ENCODE data around the gene SEMA3G.

Gene SEMA3G

GRCh38 chr3:52408466-52408865 is 36.4 kb downstream of the SEMA3G start:
- no peak for DNase-seq

DNA sequence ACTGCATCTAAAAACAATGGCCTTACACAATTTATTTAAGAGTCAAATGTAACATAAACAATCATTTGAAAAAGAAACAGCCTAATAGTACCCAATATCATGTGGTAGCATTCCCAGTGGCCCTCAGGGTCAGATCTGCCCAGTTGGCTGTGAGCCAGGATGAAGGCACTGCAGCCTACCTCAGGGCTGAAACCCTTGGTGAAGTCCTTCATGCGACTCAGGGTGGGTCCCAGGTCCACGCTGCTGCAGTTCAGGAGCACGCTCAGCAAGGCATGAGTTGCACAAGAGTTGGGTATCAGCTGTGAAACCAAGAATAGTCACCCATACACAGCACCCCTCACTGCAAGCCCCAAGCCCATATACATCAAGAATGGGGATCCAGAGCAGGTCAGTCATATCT is 37.1 kb downstream of the SEMA3G start:
- DNase-seq, result no peak

DNA sequence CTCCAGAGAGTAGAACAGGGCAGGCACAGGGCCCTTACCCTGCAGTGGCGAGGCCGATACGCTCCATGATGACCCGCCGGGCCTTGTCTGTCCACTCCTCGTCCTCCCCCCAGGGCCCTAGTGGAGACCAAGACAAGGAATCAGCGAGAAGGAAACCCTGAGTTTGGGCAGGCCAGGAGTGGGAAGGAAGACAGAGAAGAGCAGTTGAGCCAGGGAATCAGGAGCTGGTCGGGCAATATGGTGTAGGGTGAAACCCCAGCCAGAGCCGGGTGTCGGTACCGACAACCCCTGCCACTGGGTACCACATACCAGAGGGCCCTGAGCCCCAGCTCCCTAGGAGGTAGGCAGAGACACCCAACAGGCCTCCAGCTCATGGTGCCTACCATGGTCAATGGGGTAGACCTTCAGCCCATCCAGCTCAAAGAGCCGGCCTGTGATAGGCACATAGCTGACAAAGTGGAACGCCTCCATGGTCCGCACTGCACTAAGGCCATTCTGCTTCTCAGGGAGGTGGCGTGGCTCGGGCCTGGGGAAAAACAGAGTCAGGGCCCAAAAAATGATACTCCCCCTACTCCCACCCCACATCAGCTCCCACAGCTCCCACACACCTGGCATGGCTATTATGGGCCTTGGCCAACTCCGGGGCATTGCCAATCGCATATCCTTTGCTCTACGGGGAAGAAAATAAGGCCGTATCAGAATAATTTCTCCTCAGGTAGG is 38.0 kb downstream of the SEMA3G start:
- no peak for DNase-seq

DNA sequence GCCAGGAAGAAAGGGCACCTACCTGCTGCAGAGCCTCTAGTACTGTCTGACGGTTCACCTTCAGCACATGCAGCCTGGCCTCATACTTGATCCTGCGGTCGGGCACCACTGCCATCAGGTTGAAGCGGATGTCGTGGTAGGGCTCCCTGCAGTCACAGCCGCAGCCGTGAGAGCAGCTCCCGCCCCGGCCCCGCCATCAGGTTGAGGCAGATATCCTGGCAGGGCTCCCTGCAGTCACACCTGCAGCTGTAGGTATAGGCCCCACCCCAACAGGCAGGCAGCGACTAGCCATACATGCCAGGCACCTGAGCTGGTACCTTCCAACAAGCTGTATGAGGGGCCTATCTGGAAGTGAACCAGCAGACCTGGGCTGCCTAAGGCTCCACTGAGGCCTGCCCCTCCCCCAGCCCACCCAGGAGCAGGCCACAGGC is 38.7 kb downstream of the SEMA3G start:
- peak in 1 of 2 experiments; percentile 22 for DNase-seq

DNA sequence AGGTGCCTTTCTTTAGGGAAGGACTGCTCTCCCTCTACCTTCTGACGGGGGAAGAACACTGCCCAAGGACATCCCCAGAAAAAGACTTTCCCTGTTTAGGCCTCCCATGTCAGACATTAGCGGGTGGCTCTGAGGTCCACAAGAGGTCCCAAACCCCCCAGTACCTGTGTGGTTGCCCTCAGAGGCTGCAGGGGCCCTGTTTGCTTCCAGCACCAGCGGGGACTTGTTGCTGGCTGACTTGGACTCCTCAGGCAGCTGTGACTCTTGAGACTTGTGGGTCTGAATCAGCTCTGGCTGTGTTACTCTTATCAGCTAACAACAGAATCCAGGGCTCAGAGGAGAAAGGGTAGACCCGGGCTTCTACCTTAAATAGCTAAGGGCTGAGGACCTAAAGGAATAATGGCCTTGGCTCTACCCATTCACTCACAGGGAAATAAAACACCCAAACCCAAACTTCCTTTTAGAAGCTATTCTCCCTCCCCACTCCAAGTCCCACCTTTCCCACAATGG is 39.2 kb downstream of the SEMA3G start:
- no peak for DNase-seq

DNA sequence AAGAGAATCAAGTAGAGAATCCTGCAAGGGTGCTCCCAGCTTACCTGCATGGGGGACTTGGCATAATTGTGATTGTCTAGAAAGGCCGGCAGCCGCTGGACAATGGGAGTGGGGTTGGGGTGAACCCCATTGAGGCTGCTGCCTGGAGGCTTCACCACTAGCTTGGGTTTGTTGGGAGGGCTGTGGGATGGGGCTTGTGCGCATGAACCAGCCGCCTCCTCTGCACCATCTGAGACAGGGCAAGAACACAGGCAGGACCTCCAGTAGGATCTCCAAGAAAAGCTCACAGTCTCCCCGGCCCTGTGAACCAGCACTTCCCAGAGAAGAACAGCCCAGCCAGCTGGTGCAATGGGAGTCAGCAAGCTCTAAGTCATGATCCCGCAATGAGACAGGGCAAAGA is 39.8 kb downstream of the SEMA3G start:
- DNase-seq, result no peak

- DNase-seq, result no peak
Observed at GRCh38 chr3:52404391-52404790, 40.5 kb downstream of the SEMA3G start.

- DNase-seq, result no peak
Observed at GRCh38 chr3:52403955-52404354, 40.9 kb downstream of the SEMA3G start.

GRCh38 chr3:52403271-52403841 is 41.5 kb downstream of the SEMA3G start:
- no peak for DNase-seq

DNA sequence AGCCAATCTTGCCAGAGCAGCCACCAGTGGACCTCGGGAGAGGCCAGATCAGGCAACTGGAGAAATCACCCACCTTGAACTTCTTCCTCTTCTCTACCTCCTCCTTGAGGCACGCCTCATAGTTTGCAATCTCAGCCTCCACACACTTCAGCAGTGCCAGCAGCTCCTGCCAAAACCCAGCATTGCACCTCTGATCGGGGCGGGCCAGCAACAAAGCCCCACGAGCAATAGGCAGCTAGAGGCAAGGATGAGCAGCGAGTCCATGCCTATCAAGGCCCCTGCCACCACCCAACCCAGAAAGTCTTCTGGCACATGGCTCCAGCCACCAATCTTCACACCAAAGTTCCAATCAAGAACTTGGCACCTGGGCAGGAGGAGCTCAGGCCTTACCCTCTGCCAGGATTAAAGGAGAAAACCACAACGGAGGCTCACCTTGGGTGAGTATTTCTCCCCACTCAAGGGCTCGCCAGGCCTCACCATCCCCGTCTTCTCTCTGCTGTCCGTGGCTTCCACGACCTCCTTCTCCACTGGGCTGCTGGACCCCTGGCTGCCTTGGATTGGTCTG is 42.1 kb downstream of the SEMA3G start:
- DNase-seq, result no peak

- no peak for DNase-seq
Observed at GRCh38 chr3:52402101-52402521, 42.8 kb downstream of the SEMA3G start.

DNA sequence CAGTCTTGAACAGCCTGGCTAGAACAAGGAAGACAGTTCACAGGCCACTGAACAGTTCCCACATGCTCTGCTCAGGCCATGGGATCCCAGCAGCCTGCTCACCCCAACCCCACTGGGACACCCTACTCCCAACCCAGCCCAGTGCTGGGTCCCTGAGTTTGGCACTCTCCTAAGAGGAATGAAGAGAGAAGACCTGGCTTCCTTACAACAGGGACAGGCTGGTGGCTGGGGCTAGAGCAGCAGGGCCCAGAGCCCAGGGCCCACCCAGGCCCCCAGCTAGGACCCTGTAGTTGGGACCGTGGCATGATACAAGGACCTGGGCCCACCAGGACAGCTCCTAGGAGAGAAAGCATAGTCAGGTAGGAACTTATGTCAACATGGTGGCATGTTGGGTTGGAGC is 43.4 kb downstream of the SEMA3G start:
- DNase-seq, result no peak

- DNase-seq, result no peak
Observed at GRCh38 chr3:52401021-52401420, 43.9 kb downstream of the SEMA3G start.

GRCh38 chr3:52400275-52400793 is 44.6 kb downstream of the SEMA3G start:
- DNase-seq, result no peak

DNA sequence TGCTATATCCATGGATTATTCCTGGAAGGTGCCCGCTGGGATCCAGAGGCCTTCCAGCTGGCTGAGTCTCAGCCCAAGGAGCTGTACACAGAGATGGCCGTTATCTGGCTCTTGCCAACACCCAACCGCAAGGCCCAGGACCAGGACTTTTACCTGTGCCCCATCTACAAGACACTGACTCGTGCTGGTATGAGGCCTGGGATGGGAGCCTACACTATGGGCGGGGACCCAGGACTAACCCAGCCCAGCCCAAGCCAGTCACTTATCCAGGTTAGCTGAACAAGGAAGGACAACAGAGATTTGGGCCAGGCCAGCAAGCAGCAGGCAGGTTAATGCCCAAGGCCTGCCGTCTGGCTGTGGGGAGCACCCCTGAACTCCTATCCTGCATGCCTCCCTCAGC is 45.3 kb downstream of the SEMA3G start:
- no peak for DNase-seq

DNA sequence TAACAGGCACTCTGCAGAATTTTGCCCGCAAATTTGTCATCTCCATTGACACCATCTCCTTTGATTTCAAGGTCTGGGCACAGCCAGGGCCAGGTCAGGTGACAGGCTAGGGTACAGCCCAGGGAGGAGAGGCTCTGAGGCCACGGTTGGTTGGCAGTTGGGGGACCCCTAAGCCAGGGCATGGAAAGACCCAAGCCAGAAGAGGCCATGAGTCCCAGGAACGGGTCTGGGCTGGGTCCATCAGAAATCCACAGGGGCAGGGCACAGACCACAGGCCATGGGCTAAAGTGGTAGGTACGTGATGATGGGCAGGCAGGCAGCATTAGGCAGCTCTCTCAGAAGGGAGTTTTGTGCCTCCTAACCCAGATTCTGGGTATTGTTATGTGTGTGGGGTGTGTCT is 45.8 kb downstream of the SEMA3G start:
- DNase-seq, result no peak

- DNase-seq, result no peak
Observed at GRCh38 chr3:52398670-52399081, 46.2 kb downstream of the SEMA3G start.

- DNase-seq, result no peak
Observed at GRCh38 chr3:52397676-52398399, 47.1 kb downstream of the SEMA3G start.

DNA sequence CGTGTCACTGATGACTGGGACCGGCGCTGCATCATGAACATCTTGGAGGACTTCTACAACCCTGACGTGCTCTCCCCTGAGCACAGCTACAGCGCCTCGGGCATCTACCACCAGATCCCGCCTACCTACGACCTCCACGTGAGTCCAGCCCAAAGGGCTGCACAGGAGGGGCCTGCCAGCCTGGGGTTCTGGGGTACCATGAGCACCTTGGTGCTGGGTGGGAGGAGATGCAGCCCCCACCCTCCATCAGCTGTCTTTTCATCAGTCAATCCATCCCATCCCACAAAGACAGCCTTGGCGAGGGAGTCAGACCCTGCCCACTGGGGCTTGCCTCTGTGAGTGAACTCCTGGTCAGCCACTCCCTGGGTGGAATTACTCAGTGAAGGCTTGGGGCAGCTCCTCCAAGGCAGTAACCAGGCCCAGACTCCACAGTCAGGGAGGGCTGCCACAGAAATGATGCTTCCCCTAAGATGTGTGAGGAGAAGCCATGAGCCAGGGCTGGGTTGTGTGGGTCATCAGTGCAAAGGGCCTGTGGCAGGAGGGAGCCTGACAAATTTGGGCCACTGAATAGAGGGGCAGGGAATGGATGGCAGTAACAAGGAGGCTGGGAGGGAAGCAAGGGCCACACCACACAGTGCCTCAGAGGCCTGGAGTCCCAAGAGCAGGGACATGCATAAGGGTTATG is 47.9 kb downstream of the SEMA3G start:
- no peak for DNase-seq

- no peak for DNase-seq
Observed at GRCh38 chr3:52396011-52396906, 48.6 kb downstream of the SEMA3G start.

- DNase-seq, result no peak
Observed at GRCh38 chr3:52395503-52395865, 49.4 kb downstream of the SEMA3G start.
